Measurements from ENCODE around the gene SLC43A1.

SLC43A1 gene

GRCh38 chr11:57529012-57529411, 13.5 kb upstream of the SLC43A1 start:
- no peak for DNase-seq (ENCODE audit: low read depth, low spot score)

GRCh38 chr11:57527056-57527631, 11.6 kb upstream of the SLC43A1 start:
- DNase-seq (ENCODE audit: low read depth, low spot score): peak; percentile 80

GRCh38 chr11:57523419-57523818, 7.9 kb upstream of the SLC43A1 start:
- no peak for DNase-seq (ENCODE audit: low read depth, low spot score)

GRCh38 chr11:57521116-57521515, 5.6 kb upstream of the SLC43A1 start:
- no peak for DNase-seq (ENCODE audit: low read depth, low spot score)

DNA sequence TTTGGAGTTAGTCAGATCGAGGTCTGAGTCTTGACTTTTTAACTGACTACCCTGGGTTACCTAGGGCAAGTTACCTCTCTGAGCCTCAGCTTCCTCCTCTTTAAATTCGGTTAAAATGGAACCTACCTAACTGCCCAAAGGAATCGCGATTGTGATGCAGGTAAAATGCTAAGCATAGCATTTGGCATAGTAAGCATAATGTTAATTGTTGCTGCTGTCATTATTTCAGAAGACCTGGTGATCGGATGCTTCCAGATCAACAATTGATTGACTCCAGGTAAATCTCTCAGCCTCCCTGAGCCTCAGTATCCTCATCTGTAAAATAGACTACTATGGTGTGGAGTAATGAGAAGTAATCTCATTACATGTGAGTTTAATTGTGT, 550 bp upstream of the SLC43A1 start:
- no peak for DNase-seq (ENCODE audit: low read depth, low spot score)

DNA sequence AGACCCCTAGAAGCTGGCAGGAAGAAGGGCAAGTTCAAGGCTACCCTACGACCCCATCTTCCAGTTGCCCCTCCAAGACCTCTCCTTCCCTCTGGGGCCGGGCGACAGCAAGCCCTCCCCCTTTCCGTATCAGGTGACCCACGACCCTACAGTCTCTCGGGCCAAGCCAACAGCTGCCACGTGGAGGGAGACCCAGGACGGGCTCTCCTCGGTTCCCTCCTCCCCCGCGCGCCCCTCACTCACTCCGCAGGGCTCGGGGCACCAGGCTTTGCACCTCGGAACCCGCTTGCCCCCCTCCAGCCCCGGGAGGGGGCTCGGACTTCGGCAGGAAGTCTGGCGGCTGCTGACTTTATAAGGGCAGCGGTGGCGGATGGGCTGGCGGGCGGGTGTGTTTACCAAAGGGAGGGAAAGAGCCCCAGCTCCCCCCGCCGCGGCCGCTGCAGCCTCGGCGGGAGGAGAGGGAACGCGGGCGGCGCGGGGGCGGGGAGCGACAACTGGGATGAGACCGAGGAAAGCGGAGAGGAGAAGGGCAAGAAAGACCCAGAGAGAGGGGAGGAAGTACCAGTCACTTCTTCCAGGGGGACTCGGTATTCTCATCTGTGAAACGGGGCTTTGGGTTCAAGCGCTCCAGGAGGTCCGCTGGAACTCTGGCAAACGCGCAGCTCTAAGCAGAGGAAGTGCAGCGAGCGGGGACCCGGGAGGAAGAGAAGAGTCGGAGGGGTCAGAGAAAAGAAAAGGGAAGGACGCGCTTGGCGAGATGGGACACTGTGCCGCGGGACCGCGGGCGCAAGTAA, 767 bp downstream of the SLC43A1 start:
- DNase-seq (ENCODE audit: low read depth, low spot score): peak; percentile 40

GRCh38 chr11:57513911-57514537, 1.5 kb downstream of the SLC43A1 start:
- DNase-seq (ENCODE audit: low read depth, low spot score): peak; percentile 45

DNA sequence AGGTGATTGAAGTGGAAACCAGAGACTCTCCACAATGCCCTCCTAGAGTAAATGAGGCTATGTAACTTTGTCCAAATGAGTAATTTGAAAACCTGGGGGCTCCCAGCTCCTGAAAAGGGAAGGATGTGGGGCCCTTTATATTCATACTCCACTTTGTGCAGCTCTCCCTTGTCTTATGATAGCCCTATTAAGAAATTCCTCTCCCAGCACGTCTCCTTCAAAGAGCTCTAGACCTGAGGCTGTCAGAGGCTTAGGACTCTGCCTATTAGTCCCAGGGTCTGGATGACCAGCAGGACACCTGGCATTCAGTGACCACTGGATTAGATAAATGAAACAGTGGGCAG, 2.1 kb downstream of the SLC43A1 start:
- DNase-seq (ENCODE audit: low read depth, low spot score): no peak

GRCh38 chr11:57512646-57513451, 2.7 kb downstream of the SLC43A1 start:
- no peak for DNase-seq (ENCODE audit: low read depth, low spot score)

- no peak for DNase-seq (ENCODE audit: low read depth, low spot score)
These were observed 3.6 kb downstream of the SLC43A1 start for GRCh38 chr11:57511741-57512430.

- DNase-seq (ENCODE audit: low read depth, low spot score): no peak
These were observed 6.9 kb downstream of the SLC43A1 start for GRCh38 chr11:57508341-57509170.

DNA sequence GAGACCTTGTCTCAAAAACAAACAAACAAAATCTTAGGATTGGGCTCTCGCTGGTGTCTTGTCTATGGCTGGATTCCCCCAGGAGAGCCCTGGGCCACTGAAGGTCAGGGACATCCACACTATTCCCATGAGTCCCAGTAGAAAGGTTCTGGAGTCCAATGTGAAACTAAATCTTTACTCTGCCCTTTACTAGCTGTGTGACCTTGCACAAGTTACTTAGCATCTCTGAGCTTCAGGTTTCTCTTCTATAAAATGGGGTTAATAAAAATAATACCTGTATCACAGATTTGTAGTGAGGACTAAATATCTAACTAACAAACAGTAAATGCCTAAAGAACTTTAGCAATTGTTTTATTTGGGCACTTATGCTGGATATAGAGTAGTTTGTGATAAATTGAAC, 9.0 kb downstream of the SLC43A1 start:
- DNase-seq (ENCODE audit: low read depth, low spot score): no peak

GRCh38 chr11:57504511-57504910, 11.0 kb downstream of the SLC43A1 start:
- no peak for DNase-seq (ENCODE audit: low read depth, low spot score)

DNA sequence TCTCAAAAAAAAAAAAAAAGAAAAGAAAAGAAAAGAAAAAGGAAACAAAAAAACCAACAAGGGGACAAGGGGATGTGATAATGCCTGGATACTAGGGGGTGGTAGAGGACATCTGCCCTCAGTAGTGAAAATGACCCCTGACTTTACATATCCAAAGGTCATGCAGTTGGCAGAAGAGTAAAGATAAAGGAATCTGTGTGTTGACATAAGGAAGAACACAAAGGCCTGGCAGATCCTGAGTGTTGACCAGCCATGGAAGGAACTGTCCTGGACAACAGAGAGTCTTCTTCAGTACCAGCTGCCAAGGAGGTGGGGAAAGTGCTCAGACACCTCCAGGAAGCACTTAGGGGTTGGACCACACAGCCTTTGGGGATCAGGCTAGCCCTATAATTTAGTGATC, 12.6 kb downstream of the SLC43A1 start:
- DNase-seq (ENCODE audit: low read depth, low spot score): no peak

GRCh38 chr11:57502376-57502775, 13.1 kb downstream of the SLC43A1 start:
- no peak for DNase-seq (ENCODE audit: low read depth, low spot score)

DNA sequence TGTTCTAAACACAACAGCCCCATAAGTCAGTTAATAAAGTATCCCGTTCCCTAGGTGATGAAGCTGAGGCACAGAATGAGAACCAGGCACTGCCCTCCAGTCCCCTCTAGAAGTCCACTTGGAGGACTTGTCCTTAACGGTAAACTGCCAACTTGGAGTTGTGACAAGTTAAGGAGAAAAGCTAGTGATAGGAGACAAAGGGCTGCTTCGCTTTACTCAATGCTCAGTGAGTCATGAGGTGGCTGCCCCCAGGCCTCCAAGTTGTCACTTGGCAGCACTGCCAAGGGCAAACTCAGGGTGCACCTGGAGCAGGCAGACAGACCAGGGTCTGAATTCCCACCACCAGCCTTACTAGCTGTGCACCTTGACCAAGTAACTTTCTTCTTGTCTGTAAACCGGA, 13.5 kb downstream of the SLC43A1 start:
- no peak for DNase-seq (ENCODE audit: low read depth, low spot score)

- no peak for DNase-seq (ENCODE audit: low read depth, low spot score)
These were observed 14.6 kb downstream of the SLC43A1 start for GRCh38 chr11:57500926-57501325.

- no peak for DNase-seq (ENCODE audit: low read depth, low spot score)
These were observed 15.0 kb downstream of the SLC43A1 start for GRCh38 chr11:57500515-57500914.

DNA sequence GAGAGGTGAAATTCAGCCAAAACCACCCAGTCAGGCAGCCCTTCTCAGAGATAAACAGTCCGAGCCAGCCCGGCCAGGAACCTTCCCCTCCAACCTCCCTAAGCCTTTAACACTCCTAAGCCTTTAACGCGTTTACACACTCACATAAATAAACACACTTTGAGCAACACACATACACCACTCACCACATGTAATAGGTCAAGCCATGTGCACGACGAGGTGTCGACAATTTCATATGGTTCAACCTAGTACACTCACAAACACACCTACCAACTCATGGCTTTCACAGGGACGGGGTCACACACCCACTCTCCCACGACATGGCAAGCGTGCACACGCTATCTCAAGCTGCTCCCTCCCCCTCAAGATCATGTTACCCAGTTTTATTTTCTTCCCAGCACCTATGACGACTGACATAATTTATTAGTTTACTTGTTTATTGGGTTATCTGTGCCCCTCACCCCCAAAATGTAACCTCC, 15.5 kb downstream of the SLC43A1 start:
- DNase-seq (ENCODE audit: low read depth, low spot score): no peak

- peak; percentile 95 for DNase-seq (ENCODE audit: low read depth, low spot score)
These were observed 16.0 kb downstream of the SLC43A1 start for GRCh38 chr11:57499413-57499982.
